GM23248 (cell line): ENCODE measurements around the gene VGF. TPM values are rescaled to one million over a fixed set of nuclear protein-coding genes. Genes with fewer than 3 reads are reported as not detected.

ENCODE experiments used
- DNase-seq: peaks from one replicate; pipeline ENCODE4 v3.0.0-alpha.2; 2015
- H2AFZ ChIP-seq: fragments of 200-600 bp; sonication (generic); 2 replicates; pipeline ENCODE4 v1.6.1; 2016; ENCODE audit warnings: antibody characterized with exemption
- H3F3A ChIP-seq: fragments of 200-600 bp; sonication (generic); 2 replicates; pipeline ENCODE4 v1.6.1; 2016; ENCODE audit warnings: mild to moderate bottlenecking, antibody characterized with exemption, mixed run types; ENCODE audit not compliant: insufficient read depth
- H3K27ac ChIP-seq: fragments of 200-600 bp; sonication (generic); 2 replicates; pipeline ENCODE4 v1.5.1; 2016; ENCODE audit warnings: mild to moderate bottlenecking
- H3K27me3 ChIP-seq: fragments of 200-600 bp; sonication (generic); replicated peaks from 2 replicates; pipeline ENCODE4 v1.6.1; 2016; ENCODE audit warnings: mild to moderate bottlenecking; ENCODE audit not compliant: insufficient read depth
- H3K36me3 ChIP-seq: fragments of 200-600 bp; sonication (generic); 2 replicates; pipeline ENCODE4 v1.6.1; 2016; ENCODE audit warnings: low read depth, mild to moderate bottlenecking
- H3K4me1 ChIP-seq: fragments of 200-600 bp; sonication (generic); 2 replicates; pipeline ENCODE4 v1.6.1; 2016; ENCODE audit warnings: mild to moderate bottlenecking; ENCODE audit not compliant: insufficient read depth
- H3K4me2 ChIP-seq: fragments of 200-600 bp; sonication (generic); one replicate; pipeline ENCODE4 v1.6.1; 2016; ENCODE audit warnings: mild to moderate bottlenecking; ENCODE audit not compliant: unreplicated experiment
- H3K4me3 ChIP-seq: fragments of 200-600 bp; sonication (generic); 2 replicates; pipeline ENCODE4 v1.5.1; 2016; ENCODE audit warnings: mild to moderate bottlenecking
- H3K79me2 ChIP-seq: fragments of 200-600 bp; sonication (generic); 2 replicates; pipeline ENCODE4 v1.6.1; 2016; ENCODE audit warnings: mild to moderate bottlenecking; ENCODE audit not compliant: insufficient read depth
- H3K9ac ChIP-seq: fragments of 200-600 bp; sonication (generic); 2 replicates; pipeline ENCODE4 v1.6.1; 2016; ENCODE audit warnings: mild to moderate bottlenecking
- H3K9me2 ChIP-seq: fragments of 200-600 bp; sonication (generic); 2 replicates; pipeline ENCODE4 v1.6.1; 2016; ENCODE audit warnings: mixed run types, mild to moderate bottlenecking, moderate library complexity; ENCODE audit not compliant: insufficient read depth
- H3K9me3 ChIP-seq: fragments of 200-600 bp; sonication (generic); one replicate; pipeline ENCODE4 v1.6.1; 2017; ENCODE audit warnings: low read depth
- H4K20me1 ChIP-seq: fragments of 200-600 bp; sonication (generic); 2 replicates; pipeline ENCODE4 v1.6.0; 2016; ENCODE audit not compliant: insufficient read depth
- EZH2 ChIP-seq: fragments of 200-600 bp; sonication (generic); IDR thresholded peaks from 2 replicates; pipeline ENCODE4 v1.6.1; 2018; ENCODE audit warnings: antibody characterized with exemption, mild to moderate bottlenecking; ENCODE audit not compliant: insufficient read depth, poor library complexity, severe bottlenecking
- EZH2phosphoT487 ChIP-seq: fragments of 200-600 bp; sonication (generic); IDR thresholded peaks from 2 replicates; pipeline ENCODE4 v1.6.1; 2018; ENCODE audit warnings: antibody characterized with exemption, moderate library complexity, mild to moderate bottlenecking, low read depth; ENCODE audit not compliant: insufficient read depth
- WGBS, 2 experiments: methylation state at CpG; one replicate each; pipeline ENCODE4 v1.1.6; 2015 to 2017; ENCODE audit warnings: low lambda C conversion rate in 2 of 2, low coverage in 1 of 2; ENCODE audit errors: missing lambda C conversion rate in 2 of 2; 5-methylcytosine and 5-hydroxymethylcytosine counted together
- in situ Hi-C: fragments of 300-500 bp; cut with MboI; formaldehyde crosslinking; loops from 2 replicates; pipeline ENCODE4 v1.15.0; 2020
- polyA plus RNA-seq: library from polyadenylated mRNA; unstranded; fragments of >200 nt; fragmentation: Nextera tagmentation; extraction: Ambion mirVana; gene quantifications from 2 replicates; pipeline ENCODE4 v1.2.1, GENCODE V29; 2016
- total RNA-seq: library from RNA; depleted of rRNA; stranded (reverse); fragments of >200 nt; shearing (Covaris generic); gene quantifications from 2 replicates; pipeline ENCODE4 v1.2.3, GENCODE V29; 2014

The VGF gene
- total and polyA plus RNA-seq, 2 experiments from 2014 or later, result not detected

DNA sequence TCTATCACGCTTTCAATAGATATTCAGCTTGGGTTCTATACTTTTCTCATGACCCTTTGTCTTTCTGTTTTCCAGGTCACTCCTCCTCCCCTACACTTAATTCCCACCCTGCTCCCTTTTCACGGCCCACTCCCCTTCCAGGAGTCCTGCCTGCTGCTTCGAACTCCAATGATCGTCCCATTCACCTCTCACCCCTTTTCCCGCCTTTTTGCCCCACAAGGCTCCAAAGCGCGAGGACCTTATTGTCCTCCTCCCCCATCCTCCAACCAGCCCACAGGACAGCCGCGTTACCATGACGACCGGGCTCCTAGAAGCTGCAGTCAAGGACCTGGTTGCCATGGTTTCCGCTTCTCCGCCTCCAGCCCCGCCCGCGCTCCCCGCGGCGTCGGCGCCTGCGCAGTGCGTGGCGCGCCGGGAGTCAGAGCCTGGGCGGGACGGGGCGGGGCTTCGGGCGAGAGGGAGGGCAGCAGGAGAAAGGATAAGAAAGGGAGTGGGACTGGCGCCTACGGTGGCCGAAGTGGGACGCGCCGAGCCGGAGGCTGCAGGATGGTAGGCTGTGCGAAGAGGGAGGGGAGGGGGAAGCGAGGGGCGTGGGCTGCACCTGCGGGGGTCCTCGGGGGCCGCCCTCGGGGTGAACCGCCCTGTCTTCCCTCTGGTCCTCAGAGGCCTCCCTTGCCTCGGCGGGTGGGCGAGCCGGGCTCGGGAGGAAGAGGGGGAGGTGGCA is 11.2 kb downstream of the VGF start, which contains the start of gene AP1S1:
AP1S1 (plus strand) TSS at position 508 of the 724 bp plus-strand sequence; CDS start at position 547, 39 bp downstream.
- peaks cover 6% of the 10 kb centered on the region; the same call in 1 of the 2 replicates for H3K36me3 ChIP-seq
- peak within 1 kb of the TSS; percentile 98 for H3K4me2 ChIP-seq
- H3K9ac ChIP-seq, result peak within 1 kb of the TSS; percentile 85
- peaks cover 32% of the 10 kb centered on the region for H3K79me2 ChIP-seq
- no peaks in the 10 kb centered on the region for H3K9me3 ChIP-seq
- peaks cover 7% of the 10 kb centered on the region for H3K4me1 ChIP-seq
- no peaks in the 10 kb centered on the region for H3F3A ChIP-seq
- peak within 1 kb of the TSS; percentile 89 for H3K4me3 ChIP-seq
- in situ Hi-C loops, result no loop called here
- H3K27me3 ChIP-seq, result no peaks in the 10 kb centered on the region
- peak within 1 kb of the TSS; percentile 60 for H2AFZ ChIP-seq
- TF ChIP-seq EZH2 (no peak), EZH2phosphoT487 (no peak)
- DNase-seq, result peak; percentile 92
- H3K27ac ChIP-seq, result no peak within 1 kb of the TSS
- no peaks in the 10 kb centered on the region for H4K20me1 ChIP-seq
- no peaks in the 10 kb centered on the region for H3K9me2 ChIP-seq
- 4 to 7% methylated on average over 23 to 45 of the region's 51 CpGs for WGBS, 2 experiments

DNA sequence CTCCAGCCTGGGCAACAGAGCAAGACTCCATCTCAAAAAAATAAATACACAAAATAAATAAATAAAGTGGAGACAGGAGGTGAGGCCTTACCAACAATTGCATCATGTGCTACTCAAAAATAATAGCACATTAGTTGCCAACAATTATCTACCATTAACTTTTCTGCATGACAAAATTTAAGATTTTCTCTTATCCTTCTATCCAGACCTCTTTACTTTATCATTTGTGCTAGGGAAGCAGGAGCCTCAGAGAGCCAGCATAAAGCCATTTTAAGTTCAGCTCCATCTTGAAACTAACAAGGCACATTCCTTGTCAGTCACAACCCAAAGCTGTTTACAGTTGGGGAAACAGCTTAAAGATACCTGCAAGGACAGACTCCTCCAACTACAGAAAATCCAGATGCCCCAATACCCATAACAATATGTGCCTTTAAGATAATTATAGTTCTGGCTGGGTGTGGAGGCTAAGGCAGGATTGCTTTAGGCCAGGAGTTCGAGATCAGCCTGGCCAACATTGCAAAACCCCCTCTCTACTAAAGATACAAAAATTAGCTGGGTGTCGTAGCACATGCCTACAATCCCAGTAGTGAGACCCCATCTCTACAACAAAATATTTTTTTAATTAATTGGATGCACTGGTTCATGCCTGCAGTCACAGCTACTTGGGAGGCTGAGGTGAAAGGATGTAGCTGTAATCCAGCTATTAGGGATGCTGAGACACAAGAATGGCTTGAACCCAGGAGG is 13.3 kb downstream of the VGF start:
- H3K9me2 ChIP-seq, result no peaks in the 10 kb centered on the region
- peaks cover 23% of the 10 kb centered on the region for H3K79me2 ChIP-seq
- H4K20me1 ChIP-seq, result no peaks in the 10 kb centered on the region
- TF ChIP-seq EZH2phosphoT487 (no peak), EZH2 (no peak)
- H3K4me1 ChIP-seq, result peaks cover 6% of the 10 kb centered on the region
- H3K9me3 ChIP-seq, result no peaks in the 10 kb centered on the region
- H3K4me2 ChIP-seq, result no peak overlapping the region
- 0 out of 2 replicates have a peak, but pooled peaks cover 6% of the 10 kb centered on the region for H3K27me3 ChIP-seq
- WGBS, 2 experiments, result 43 to 53% methylated on average over 2 of the region's 2 CpGs
- no peak overlapping the region for H3K27ac ChIP-seq
- peaks cover 3% of the 10 kb centered on the region; the same call in 1 of the 2 replicates for H3K36me3 ChIP-seq
- H3F3A ChIP-seq, result no peaks in the 10 kb centered on the region
- in situ Hi-C loops, result no loop called here
- H3K9ac ChIP-seq, result no peak overlapping the region
- no peak for DNase-seq
- no peak overlapping the region for H2AFZ ChIP-seq
- H3K4me3 ChIP-seq, result no peak overlapping the region

DNA sequence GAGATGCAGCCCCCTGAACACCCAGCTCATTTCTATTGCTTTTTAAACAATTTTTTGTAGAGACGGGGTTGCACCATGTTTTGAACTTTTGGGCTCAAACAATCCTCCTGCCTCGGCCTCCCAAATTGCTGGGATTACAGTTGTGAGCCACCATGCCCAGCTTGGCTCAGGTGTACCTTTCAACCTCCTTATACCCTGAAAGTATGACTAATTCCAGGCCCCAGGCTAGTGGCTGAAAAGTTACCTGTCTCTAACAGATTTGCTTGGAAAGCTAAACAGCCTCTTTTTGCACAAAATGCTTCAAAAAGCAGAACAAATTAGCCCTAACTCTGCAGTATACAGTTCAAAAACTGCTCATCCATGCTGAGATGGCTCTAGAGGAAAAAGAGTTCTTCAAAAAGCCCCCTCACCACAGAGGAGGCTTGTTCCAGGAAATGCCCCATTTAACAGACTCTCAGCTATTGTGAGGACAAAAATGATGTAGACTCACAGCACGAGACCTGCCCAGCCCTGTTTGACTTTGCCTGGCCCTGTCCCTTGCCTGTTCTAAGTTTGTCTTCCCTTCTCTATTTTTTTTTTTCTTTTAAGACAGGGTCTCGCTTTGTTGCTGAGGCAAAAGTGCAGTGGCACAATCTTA is 24.5 kb downstream of the VGF start:
- H3K9me2 ChIP-seq, result no peaks in the 10 kb centered on the region
- H3K9me3 ChIP-seq, result no peaks in the 10 kb centered on the region
- H3K27ac ChIP-seq, result peak overlapping the region; percentile 98
- DNase-seq, result no peak
- peaks cover 58% of the 10 kb centered on the region for H3F3A ChIP-seq
- H4K20me1 ChIP-seq, result no peaks in the 10 kb centered on the region
- no peak overlapping the region for H2AFZ ChIP-seq
- H3K9ac ChIP-seq, result peak overlapping the region; percentile 43
- H3K79me2 ChIP-seq, result no peaks in the 10 kb centered on the region
- no peaks in the 10 kb centered on the region for H3K27me3 ChIP-seq
- in situ Hi-C loops, result loop anchor here (10.0 kb wide), 1 partner anchor 144 kb away; no protein-coding TSS in a partner anchor
- TF ChIP-seq EZH2, result no peak
- no peak for TF ChIP-seq EZH2phosphoT487
- H3K36me3 ChIP-seq, result peaks cover 18% of the 10 kb centered on the region
- H3K4me3 ChIP-seq, result no peak overlapping the region
- no peak overlapping the region for H3K4me2 ChIP-seq
- peaks cover 36% of the 10 kb centered on the region for H3K4me1 ChIP-seq
- 98 to 99% methylated on average over 4 of the region's 4 CpGs for WGBS, 2 experiments

- Histone ChIP-seq H3K27me3 (no peaks in the 10 kb centered on the region), H3K9me3 (no peaks in the 10 kb centered on the region), H3K4me2 (no peak overlapping the region), H3K27ac (peak overlapping the region; percentile 98), H3K4me1 (peaks cover 41% of the 10 kb centered on the region), H3F3A (peaks cover 63% of the 10 kb centered on the region), H3K9ac (peak overlapping the region; percentile 43), H3K9me2 (no peaks in the 10 kb centered on the region), H3K4me3 (no peak overlapping the region), H3K36me3 (peaks cover 24% of the 10 kb centered on the region), H4K20me1 (no peaks in the 10 kb centered on the region), H3K79me2 (no peaks in the 10 kb centered on the region), H2AFZ (no peak overlapping the region)
- WGBS, 2 experiments, result 29 to 37% methylated on average over 3 of the region's 3 CpGs
- TF ChIP-seq EZH2 (no peak), EZH2phosphoT487 (no peak)
- DNase-seq, result peak; percentile 56
- in situ Hi-C loops, result loop anchor here (10.0 kb wide), 1 partner anchor 144 kb away; no protein-coding TSS in a partner anchor
These were observed 25.1 kb downstream of the VGF start for GRCh38 chr7:101140339-101140699.
